ENCODE data around the gene RMC1.
"Not testable (repeated sequence)": the region's sequence is repeated elsewhere in the genome, so short reads cannot be mapped to it uniquely, and the experiment has no call there.

The RMC1 gene

DNA sequence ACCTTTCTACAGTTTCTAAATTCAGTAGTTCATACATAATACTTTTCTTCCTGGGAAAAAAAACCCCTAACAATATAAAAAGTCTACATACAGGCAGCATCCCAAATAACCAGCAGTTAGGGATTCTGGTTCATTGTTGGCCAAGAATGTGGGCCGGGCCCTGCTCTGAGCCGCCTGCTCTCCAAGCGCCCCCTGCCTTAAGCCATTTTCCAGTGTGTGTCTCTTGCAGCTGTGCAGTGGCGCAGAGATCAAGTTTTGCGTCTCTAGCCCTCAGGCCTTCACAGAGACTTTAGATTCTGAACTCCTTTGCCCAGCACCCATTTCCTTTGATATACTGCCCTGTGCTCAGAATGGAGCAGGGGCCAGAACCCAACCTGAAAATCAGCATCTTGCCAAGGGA lies 32.9 kb downstream of the RMC1 start:
- DNase-seq, result no peak

DNA sequence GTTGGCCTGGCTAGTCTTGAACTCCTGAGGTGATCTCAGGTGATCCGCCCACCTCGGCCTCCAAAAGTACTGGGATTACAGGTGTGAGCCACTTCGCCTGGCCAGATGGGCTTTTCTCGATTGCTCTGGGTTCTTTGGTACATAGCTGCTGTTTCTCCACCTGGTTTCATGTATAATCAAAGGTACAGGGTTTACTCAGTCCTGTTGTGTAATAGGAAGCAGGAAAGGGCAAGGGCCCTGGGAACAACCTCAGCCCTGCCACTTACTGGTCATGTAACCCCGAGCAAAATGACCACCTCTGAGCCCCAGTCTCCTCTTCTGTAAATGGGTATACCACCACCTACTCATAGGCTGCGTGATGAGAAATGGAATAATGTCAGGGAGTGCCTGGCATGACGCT lies 34.0 kb downstream of the RMC1 start:
- DNase-seq, result no peak

DNA sequence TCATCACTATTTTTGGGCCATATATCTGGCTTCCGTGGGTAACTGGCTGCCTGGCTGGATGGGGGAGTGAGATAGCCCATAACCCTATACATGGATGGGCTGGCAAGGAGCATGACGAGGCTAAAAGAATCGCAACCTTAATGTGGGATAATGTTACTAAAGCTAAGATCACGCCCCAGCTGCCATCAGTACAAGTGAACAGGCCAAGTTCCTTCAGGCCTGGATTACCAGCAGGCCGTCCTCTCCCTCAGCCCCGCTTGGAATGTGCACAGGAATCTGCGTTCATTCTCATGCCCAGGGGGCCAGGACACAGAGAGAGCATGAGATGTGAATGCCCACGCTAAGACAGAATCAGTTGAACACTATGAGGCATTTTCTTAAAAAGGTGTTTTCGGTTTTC lies 34.7 kb downstream of the RMC1 start:
- no peak for DNase-seq

DNA sequence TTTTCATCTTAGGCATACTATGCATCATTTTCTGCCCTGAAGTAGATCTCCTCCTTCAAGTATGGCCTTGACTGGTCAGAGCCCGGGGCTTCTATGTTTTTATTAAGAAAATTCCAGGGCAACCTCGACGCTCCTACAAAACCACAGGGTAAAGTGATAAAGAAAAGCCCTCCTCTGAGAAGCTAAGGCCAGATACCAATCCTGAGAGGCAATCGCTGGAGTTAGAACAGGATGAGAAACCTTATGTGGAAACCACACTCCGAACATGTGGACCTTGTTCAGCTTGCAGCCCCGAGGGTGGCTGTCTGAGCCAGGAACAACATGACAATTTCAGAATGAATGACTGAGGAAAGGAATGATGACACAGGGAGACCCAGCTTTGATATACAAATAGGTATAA lies 35.6 kb downstream of the RMC1 start:
- DNase-seq, result no peak

DNA sequence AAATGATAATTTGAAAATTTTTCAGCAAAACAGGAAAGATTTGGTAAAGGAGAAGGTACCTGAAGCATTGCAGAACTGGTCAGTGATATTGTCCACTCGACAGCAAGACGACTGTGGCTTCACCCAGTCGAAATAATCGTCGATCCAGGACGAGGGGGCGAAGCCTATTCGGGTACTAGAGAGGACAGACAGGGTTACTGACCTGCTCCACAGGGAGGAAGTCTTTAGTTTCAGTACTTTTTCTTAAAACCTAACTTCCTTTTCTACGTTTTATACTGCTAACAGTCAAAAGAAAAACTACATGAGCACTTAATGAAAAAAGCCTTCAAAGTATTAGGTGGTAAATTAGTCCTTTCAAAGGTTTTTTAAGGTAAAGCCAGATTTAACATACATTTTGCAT lies 36.0 kb downstream of the RMC1 start:
- DNase-seq, result no peak

DNA sequence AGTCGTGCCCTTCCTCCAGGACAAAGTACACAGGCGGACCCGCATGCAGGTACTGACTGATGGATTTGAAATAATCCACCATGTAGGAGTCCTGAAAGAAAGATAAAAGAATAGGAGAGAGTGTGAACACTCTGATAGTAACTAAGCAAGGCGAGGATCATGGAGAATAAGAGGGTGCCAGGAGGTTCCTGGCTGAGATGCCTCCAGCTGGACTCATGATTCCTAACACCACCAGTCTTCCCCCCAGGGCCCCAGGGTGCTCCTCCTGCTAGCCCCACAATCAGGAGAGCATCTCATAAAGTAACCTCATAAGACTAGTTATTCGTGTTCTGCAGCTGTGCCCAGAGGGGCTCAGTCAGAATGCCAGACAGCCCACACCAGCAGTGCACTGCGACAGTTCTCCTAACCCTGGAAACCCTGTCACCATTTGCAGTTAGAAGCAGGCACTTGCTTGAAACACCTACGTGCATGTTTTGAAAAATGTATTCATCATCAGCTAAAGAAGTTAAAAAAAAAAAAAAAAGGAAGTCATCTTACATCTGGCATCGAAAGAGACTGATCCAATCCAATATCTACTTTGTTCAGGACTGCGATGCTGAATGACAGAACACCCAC lies 36.7 kb downstream of the RMC1 start:
- no peak for DNase-seq

DNA sequence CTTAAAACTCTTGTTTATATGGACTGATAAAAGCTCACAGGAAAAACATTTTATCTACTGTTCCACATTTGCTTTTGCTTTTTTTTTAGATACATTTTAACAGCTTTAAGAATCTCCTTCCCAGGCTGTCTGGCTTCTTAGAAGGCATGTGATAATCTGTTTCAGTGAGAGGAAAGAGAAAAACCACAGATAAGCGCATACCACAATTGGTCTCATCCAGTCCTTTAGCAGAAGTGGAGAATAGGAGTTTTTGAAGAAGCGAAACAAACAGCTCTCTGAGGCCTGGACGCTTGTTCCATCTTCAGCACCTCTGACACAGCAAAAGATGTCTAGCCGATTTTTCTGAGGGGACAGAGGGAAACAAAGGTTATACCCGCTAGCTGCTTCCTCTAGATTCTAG lies 37.6 kb downstream of the RMC1 start:
- DNase-seq, result peak; percentile 48

DNA sequence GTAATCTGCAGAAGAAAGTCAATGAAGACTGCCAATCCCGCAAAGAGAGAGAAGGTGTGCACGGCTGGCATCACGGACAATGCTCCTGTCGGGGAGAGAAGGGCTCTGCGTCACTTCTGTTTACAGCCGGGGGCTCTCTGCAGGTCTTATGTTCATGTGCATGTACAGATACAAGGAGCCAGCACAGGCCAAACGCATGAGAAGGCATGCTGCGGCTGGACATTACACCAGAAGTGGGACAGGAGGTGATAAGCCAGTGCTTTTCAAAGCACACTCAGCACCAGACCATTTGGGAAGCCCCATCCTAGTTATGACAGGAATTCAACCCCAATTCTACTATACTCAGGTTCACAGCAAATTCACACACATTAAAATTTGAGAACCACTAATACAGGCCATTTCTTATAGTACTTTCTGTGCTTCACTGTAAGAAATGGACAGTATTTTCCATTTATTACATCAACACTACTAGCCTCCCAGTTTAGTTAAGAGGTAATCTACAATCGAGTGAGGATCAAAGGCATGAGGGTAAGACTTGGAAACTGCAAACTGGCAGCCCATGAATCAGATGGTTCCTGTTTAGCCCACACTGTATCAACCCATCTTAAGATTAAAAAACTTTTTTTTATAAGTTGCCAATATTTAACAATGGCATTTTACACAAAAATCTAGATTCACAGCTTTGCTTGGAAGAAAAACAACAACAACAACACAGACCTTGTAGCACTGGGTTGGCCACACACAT lies 38.2 kb downstream of the RMC1 start:
- no peak for DNase-seq

DNA sequence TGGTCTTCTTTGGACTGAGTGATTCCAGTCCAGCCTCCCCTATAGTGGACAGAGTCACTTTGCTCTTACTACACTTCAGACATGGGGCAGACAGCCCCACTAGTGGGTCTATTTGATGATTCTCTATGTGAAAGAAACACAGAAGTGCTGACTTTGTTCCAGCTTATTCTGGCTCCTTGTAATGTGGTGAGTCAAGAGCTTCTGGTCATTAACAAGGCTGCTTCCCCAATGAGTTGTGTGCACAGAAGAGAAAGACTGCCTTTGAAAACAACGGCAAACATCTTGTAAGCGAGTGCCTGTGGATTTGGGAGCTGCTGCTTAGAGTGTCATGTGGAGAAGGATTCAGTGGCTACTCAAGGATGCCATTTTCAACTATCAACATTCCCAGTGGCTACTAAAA lies 39.1 kb downstream of the RMC1 start:
- DNase-seq, result no peak

DNA sequence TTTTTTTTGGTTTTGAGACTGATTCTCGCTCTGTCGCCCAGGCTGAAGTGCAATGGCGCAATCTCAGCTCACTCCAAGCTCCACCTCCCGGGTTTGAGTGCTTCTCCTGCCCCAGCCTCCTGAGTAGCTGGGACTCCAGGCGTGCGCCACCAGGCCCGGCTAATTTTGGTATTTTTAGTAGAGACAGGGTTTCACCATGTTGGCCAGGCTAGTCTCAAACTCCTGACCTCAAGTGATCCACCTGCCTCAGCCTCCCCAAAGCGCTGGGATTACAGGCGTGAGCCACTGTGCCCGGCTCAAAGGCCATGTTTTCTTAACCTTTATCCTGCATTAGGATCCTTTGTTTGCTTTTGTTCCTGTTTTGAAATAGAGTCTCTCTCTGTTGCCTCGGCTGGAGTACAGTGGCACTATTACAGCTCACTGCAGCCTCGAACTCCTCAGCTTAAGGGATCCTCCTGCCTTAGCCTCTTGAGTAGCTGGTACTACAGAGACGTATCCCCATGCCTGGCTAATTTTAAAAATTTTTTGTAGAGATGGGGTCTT lies 42.0 kb downstream of the RMC1 start:
- DNase-seq, result no peak

DNA sequence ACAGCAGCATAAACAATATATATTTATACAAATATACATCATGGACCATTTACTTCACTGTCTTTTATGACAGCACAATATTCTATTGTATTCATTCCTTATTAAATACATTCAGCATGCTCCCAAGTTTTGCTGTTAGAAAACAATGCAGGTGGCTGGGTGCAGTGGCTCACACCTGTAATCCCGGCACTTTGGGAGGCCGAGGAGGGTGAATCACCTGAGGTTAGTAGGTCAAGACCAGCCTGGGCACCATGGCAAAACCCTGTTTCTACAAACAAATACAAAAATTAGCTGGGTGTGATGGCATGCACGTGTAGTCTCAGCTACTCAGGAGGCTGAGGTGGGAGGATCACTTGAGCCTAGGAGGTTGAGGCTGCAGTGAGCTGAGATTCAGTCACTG lies 44.0 kb downstream of the RMC1 start:
- no peak for DNase-seq

DNA sequence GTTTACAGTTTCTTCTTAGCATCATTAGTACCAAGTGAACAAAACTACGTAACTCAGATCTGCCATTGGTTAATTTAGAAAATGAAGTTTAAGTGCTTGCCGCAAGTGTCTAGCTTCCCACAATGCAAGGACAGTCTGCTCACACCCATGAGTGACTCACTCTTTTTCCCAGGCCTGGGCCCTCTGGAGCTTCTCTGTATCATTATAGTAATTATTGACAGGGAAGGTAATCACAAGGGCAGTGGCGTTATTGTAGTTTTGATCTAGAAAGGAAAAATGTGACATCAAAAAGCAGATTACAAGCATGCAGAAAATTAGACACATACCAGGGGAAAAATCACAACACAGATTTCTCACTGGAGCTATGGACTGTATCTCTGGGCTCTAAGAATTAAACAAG lies 44.5 kb downstream of the RMC1 start:
- DNase-seq, result no peak

DNA sequence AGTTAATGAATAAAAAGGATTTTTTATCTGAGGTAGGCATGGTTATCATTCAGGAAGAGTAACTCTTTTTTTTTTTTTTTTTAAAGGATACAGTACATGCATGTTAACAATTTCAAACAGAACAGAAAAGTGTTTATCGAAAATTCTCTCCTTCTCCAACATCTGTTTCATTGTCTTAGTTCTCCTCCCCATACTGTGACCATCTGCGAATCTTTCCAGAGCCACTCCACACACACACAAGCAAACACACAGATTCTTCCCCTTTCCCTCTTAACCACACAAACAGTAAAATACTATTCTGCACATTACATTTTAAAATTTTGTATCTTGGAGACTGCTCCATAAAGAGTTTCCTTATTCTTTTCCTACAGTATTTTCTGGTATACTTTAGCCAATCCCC lies 45.0 kb downstream of the RMC1 start:
- DNase-seq, result no peak

DNA sequence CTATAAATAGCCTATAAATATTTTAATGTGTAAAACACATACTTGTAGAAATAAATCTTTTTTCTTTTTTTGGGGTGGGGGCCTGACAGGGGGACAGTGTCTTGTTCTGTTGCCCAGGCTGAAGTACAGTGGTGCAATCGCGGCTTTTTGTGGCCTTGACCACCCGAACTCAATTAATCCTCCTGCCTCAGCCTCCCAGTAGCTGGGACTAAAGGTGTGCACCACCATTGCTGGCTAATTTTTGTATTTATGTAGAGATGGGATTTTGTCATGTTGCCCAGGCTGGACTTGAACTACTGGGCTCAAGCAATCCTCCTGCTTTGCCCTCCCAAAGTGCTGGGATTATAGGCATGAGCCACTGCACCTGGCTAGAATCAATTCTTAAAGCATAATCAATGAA lies 45.4 kb downstream of the RMC1 start:
- DNase-seq, result no peak

DNA sequence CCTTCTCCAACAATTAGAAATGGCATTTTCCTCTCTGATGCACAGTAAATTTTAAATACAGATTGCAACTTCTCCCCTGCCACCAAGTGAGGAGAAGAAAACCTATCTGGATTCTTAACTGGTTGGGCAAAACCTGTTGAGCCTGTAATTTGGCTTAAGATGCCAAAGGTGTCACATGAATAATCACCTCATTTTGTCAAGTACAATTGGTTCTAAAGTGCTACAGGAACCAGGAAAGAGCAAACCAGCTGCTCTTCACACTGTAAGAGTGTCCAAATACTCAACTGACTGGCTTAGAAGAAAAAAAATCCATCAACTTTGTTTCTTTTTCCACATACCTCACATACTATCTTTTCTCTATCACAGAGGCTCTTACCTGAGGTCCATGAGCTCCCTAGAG lies 47.6 kb downstream of the RMC1 start:
- no peak for DNase-seq

DNA sequence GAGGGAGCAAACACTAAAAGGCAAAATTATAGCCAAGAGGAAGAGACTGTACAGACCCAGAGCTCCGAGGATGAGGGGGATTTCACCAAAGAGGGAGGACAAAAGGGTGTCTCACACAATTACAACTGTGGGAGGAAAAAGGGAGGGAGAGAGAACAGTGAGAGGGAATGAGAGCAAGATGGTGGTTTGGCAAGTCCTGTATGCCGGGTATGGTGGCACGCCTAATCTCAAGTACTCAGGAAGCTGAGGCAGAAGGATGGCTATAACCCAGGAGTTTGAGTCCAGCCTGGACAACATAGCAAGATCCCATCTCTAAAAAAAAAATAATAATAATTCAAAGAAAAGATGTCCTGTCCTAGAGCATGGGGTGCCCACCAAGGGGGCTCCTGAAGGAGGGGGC lies 48.7 kb downstream of the RMC1 start:
- no peak for DNase-seq

DNA sequence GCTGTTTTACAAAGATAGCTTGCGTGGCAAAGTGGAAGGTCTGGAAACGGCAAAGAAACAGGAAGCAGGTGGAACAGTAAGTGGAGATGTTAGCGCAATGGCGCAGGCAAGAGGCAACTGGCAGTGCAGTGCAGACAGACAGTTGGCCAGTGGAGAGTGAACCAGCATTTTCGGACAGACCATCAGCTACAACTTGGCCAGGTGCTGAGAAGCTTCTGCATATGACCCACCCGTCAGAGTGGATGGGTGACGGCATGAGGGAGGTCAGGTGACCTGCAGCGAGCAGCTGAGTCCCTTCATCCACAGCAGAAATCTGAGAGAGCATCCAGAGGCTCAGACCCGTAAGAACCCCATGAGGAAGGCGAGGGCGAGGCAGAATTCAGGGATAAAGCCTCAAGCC lies 49.2 kb downstream of the RMC1 start:
- DNase-seq, result no peak

DNA sequence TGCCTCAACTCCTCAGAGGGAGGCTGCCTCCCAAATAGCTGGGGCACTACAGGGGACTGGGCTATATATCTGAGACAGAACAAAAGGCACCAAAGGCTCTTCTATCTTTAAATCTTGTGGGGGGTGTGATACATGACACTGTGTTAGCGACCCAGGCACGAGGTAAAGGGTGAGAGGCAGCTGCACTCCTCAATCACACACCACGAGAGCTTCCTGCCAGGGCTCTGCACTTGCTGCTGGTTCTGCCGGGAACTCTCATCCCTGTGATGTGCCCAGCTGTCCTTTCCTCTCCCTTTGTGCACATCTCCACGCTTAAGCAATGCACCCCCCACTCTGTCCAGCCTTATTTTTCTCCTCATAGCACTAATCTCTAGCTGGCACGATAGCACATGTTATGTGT lies 50.6 kb downstream of the RMC1 start:
- no peak for DNase-seq

DNA sequence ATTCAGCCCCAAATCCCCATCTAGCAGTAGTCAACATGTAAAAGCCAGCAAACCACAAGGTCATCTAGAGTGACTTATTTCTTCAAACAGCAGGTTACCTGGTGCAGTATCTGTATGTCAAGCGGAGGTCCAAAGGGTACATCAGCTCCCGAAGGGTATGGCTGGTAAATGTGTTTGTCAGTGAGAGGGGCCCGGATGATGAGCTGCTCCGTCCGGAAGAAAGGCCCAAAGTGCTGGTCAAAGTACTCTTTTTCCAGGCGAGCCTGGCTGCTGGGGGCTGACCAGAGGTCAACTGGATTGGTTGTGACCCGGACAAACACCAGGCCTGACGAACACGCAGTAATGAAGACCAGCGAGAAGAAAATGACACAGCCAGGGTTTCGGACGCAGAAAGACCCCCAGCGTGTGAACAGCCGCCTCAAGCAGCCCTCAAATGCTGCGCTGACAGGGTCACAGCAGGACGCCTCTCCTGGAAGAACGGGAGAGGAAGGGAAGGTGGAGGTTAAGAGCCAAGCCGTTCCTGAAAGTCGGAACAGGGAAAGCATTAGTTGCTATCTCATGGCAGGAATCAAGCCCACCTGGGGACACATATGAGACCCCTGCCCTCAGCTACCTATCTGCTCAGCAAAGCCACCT lies 53.0 kb downstream of the RMC1 start:
- no peak for DNase-seq

DNA sequence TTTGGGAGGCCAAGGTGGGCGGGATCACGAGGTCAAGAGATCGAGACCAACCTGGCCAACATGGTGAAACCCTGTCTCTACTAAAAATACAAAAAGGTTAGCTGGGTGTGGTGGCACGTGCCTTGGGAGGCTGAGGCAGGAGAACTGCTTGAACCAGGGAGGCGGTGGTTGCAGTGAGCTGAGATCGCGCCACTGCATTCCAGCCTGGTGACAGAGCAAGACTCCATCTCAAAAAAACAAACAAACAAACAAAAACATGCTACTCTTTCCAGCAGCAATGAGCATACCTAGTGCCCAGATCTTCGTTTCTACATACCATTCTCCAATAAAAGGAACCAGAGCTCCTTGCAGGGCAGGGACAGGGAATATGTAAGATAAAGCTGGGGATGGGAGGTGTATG lies 54.2 kb downstream of the RMC1 start:
- DNase-seq, result not testable (repeated sequence)

DNA sequence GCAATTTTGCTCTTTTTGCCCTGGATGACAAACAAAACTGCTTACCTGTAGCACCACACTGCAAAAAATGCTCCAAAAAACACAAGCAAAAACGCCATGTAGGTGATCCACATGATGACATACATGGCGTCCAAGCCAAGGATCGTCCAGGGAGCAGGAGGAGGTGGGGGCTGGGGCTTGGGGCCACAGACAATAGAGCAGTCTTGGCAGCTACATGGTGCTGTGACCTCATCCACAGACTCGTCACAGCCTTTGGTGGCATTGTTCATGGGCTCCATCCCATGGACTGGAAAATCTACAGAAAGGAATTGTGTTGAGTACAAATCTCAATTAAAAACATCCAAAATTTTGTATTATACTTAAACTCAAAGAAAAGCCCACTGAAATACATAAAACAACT lies 56.9 kb downstream of the RMC1 start:
- no peak for DNase-seq

DNA sequence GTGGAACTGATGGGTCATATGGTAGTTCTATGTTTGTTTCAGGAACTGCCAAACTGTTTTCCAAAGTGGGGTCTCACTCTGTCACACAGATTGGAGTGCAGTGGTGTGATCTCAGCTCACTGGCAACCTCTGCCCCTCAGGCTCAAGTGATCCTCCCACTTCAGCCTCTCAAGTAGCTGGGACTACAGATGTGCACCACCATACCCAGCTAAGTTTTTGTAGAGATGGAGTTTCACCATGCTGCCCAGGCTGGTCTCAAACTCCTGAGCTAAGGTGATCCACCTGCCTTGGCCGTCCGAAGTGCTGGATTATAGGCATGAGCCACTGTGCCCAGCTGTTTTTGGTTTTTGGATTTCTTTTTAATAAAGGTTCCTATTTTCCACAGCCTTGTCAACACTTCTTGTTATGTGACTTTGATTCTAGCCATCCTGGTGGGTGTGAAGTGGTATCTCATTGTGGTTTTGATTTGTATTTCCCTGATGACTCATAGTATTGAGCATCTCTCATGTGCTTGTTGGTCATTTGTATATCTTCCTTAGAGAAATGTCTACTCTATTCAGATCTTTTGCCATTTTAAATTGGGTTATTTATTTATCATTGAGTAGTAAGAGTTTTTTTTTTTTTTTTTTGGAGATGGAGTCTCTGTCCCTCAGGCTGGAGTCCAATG lies 60.2 kb downstream of the RMC1 start:
- peak; percentile 46 for DNase-seq

DNA sequence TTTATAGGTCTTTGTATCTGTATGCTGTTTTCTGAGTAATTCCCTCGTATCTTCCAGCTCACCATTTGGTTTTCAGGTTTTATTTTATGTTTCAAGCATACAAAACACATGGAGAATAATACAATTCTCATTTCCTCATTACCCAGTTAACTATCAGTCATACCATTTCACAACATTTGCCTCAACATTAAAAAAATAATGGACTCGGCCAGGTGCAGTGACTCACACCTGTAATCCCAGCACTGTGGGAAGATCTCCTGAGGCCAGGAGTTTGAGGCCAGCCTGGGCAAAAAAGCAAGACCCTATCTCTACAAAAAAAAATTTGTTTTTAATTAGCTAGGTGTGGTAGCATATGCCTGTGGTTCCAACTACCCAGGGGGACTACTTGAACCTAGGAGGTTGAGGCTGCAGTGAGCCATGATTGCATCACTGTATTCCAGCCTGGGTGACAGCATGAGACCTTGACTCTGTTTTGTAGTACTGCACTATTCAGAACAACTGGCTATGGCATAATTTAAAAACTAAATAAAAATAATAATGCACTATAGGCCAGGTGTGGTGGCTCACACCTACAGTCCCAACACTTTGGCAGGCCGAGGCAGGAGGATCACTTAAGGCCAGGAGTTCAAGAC lies 62.7 kb downstream of the RMC1 start:
- no peak for DNase-seq

Data from CD4-positive, alpha-beta T cell treated with Interleukin-21 for 1 hour (primary cell).